Activated CD4-positive, alpha-beta T cell treated with anti-CD3 and anti-CD28 coated beads, Interleukin-2, amount 50 U/mL, for 24 hours (primary cell): ENCODE measurements around the gene A4GALT.

Source experiments
- DNase-seq, 2 donors: peaks; one replicate each; pipeline ENCODE4 v3.0.0-alpha.2; 2020; ENCODE audit warnings: low read depth in 1 of 2, low spot score in 1 of 2

The A4GALT gene

DNA sequence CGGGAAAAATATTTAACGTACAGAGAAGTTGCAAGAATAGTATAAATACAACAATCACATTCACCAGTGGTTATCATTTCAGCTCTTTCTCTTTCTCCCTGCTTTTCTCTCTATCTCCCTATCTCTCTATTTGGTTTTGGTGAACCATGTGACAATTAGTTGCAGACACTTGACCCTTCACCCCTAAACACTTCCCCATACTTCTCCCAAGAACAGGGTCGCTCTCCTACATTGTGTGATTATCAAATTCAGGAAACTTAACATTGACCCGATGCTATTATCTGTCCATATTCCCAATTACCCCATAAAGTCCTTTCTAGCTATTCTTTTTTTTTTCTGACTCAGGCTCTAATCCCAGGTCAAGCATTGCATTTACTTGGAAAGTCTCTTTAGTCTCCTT is 66.7 kb downstream of the A4GALT start:
- no peak for DNase-seq

DNA sequence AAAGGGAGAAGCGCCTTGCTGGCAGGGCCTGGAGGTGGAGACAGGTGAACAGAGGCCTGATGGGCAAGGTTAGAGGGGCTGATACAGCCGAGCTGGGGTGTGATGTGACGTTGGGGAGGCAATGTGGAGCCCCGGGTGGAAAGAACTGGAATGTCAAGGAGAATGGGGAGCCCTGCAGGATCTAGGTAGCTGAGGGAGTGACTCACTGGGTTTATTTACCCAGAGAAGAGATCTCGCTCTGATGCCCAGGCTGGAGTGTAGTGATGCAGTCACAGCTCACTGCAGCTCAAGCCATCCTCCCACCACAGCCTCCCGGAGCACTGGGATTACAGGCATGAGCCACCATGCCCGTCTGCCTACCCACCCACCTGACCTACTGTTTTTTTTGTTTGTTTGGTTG is 69.5 kb downstream of the A4GALT start:
- no peak for DNase-seq

DNA sequence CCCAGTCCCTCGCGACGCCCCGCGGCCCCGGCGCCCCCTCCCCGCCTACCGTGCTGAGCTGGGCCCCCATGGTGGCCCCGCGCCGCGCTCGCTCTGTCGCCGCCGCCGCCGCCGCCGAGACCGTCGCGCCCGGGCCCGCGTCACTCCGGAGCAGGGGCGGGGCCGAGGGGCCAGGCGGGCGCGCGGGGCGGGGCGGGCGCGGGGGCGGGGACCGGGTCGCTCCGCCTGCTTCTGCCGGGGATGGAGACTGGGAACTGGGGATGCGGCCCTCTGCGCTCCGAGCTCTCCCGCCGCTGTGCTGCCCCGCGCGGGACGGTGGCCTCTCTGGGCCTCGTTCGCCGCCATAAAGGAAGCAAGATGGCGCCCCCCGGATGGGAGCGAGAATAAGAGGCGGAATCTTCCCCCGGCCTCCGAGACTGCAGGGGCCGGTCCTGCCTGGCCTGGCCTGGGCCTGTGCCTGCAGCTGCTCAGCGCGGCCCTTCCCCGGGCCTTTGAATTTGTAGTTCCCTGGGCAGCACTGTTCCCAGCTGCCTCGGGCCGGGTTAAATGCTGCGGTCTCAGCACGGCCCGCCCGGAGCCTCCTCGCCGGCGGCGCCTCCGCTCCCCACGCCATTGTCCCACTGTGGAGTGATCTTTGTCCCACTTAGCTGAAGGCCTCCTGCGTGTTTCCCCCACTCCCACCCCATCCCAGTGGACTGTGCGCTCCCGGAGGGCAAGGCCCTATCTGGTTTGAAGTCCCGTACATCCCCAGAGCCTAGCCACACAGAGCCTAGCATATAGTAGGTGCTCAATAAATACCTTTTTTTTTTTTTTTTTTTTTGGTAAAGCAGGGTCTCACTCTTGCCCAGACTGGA is 71.2 kb downstream of the A4GALT start, which contains the start of gene CYB5R3:
TSS of gene CYB5R3 (minus strand) at position 147 of the 854 bp plus-strand sequence. CDS start at position 70, 77 bp downstream.
- DNase-seq = peak; percentile 64

DNA sequence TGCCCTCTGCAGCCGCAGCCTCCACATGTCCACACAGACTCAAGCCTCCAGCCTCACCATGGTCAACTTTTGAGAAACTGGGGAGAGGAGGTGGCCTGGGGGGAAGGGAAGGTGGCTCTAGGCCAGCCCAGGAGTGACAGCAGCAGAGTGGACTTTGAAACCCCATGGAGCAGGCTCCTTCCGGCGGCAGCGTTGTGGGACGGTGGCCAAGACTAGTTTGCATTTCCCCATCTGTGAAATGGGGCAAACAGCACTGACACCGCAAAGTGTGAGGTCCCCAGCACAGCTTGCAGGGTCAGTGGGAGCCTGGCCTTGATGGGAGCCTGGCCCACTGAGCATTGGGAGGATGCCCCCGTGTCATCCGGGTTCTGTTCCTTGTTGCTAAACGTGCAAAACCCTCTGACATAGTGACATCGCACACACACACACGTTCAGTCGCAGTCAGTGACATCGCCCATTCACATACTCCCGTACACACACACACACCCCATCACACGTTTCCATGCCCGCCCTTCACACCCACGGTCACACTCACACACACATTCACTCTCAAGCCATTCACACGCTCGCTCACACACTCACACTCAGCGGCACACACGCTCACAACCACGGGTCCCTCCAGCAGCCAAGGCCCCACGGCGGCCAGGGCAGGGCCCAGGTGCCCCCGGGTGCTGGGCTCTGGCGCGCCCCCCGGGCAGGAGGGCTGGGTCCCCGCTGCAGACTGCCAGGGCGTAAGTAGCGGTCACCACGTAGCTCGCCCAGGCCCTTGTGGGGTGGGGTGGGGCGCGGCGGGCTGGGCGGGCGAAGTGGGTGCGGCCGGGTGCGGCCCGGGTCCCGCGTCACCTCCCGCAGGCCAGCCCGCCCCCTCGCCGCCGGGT is 72.1 kb downstream of the A4GALT start:
- DNase-seq = peak; percentile 20 to 22

DNA sequence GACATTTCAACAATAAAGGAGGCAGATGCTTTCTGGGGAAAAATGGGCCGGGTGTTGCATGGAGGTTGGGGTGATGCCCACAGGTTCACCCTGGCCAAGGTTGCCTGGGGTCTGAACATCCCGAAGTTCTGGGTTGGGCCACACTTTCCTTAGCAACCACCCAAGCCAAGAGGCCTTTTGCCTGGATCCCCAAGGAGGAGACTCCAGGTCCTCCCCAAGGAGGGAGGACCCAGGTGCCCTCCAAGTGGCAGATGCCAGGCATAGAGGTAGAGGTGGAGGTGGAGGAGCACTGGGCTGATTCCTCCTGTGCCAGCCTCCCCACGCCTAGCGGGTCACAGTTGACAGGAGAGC is 72.7 kb downstream of the A4GALT start:
- DNase-seq = no peak

DNA sequence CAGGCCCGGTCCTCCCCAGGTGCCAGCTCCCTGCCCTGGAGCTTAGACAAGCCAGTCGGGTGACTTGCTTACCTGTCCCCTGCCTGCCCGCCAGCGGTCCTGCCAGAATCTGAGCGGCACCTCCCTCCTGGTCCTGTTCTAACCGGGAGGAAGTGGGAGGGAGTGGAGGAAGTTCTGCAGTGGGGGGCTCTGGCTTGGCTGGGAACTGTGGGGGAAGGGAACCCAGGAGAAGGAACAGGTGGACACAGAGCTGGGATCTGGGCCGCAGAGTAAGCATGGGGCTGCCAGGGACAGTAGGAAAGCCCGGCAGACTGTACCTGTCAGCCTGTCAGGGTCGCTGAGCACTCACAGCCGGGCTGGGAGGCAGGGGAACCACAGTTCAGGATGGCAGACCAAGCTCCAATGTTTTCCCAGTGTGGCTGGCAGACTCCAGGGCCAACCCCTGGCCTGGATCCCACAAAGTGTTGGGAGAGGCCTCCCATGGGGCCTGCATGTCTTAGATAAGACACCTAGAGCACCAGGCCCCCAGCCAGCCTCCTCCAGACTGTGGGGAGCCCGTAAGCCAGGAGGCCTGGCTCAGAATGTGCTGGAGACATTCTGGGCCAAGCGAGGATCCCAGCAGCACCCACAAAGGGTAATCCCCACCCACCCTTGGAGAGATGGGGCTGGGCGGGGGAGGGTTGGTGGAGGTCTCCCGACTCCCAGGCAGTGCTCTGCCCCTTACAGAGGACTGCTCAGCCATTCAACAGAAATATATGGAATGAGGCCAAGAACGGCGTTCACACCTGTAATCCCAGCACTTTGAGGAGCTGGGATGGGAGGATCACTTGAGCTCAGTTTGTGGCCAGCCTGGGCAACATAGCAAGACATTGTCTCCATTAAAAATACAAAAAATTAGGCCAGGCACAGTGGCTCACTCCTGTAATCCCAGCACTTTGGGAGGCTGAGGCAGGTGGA is 73.8 kb downstream of the A4GALT start:
- DNase-seq = no peak

DNA sequence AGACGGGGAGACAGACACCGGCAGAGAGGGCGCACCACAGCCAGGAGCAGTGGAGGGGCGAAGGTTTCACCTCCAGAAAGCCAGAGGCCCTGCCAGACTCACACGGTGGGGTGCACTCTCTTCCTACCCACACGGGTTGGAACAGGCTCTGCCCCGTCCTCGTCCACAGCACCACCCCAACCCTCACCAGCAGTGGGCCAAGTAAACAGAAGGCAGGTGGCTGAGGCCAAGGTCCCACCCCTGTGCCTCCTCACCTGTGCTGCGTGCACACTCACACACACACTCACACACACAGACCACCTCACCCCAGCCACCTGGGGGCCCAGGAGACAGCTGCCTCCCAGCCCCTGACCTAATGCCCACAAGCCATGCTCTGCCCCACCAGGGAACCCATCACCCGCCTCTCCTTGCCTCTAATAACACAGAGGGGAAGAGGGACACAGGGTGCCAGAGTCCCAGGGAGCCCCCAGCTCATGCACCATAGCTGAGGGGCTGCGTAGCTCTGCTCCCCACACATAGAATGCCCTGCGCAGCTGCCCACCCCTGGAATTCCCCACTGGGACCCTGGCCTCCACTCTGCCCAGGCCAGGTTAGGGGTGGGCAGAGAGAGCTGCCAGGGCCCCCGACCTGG is 74.6 kb downstream of the A4GALT start:
- no peak for DNase-seq

DNA sequence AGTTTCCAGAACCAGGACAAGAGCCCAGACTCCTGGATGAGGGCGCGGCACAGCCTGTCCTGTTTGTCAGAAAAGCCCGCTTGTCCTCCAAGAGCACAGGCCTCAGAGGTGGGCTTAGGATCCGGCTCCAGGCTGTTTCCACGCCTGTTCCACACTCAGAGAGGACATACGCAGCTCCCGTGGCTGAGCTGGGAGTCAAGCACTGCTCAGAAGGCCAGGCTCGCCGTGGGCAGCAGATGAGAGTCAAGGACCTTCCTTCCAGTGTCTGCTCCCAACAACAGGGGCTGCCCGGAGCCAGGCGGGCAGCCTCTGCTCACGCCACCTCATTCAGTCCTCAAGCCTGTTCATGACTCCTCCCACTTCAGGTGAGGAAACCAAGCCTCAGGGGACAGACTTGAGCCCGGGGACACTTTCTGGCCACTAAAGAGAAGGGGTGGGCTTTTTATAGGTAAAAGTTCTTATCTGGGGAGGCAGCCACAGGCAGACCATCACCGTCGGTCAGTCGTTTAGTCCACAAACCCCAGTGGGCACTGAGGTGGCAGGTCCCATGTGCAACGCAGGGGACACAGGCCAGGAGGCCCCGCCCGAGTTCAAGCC is 75.2 kb downstream of the A4GALT start:
- DNase-seq = no peak

DNA sequence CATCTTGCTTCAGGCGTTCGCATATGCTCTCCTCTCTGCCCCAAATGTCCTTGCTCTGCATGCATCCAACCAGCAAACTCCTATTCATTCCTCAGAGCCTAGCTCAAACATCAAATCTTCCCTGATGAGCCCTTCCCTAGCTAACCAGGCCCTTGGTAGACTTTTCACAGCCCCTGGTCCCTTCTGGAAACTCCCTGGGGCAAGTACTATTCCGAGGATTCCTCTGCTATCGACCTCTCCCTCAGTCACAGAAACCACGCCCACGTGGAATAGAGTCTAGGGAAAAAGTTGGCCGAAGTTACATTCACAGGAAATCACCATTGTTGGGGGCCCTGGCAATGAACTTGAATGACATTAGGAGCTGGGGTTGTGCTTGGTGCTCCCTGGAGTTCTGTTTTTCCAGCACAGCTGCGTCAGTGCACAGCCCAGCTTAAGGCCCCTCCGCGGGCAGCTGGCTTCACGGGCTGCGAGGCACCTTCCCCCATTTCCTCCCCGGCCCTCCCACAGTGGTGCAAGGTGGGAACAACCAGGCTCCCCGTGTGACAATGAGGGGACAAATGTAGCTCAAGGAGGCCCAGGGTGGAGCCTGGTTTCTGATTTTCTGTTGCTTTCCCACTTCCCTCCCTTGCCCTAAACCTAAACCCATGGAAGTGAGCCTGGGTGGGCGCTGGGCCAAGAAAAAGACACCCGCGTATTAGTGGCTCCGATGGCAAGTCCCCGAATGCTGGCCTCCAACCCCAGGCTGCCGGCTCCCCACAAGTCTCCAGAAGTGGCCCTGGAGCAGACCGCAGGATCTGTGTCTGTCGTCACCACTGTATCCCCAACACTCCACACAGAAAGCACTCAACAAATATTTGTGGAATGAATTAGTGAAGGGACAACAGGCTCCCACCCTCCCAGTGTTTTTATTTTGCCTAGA is 76.0 kb downstream of the A4GALT start:
- DNase-seq = no peak

DNA sequence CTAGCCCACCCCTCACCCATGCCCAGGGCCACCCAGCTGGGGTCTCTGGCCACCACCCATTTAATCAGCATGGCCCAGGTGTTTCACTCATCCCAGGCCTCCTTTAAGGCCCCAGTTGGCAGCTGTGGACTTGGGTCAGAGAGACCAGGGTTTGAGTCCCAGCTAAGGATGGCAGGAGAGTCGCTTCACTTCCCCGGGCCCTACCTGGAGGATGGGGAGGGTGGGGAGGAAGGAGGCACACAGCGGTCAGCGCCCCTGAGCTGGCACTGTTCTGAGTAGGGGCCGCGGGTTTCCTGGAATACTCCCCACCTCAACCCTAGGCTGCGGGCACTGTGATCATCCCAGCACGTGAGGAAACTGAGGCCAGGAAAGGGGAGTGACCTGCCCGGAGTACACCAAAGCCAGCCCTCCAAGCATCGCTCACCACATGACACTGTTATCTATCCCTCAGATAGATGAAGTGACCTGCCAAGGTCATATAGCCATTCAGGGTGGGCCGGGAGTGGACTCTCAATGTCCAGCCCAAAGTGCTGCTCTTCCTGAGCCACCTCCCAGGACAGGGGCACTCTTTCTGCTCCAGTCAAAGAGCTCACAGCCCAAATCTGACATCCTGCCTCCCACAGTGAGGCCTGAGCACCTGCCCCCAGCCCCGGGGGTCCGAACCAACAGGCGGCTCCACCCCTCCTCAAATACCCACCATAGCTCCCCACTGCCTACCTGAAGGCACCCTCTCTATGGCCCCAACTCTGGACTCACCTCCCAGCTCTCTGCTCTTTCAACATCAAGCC is 76.8 kb downstream of the A4GALT start:
- DNase-seq = no peak

DNA sequence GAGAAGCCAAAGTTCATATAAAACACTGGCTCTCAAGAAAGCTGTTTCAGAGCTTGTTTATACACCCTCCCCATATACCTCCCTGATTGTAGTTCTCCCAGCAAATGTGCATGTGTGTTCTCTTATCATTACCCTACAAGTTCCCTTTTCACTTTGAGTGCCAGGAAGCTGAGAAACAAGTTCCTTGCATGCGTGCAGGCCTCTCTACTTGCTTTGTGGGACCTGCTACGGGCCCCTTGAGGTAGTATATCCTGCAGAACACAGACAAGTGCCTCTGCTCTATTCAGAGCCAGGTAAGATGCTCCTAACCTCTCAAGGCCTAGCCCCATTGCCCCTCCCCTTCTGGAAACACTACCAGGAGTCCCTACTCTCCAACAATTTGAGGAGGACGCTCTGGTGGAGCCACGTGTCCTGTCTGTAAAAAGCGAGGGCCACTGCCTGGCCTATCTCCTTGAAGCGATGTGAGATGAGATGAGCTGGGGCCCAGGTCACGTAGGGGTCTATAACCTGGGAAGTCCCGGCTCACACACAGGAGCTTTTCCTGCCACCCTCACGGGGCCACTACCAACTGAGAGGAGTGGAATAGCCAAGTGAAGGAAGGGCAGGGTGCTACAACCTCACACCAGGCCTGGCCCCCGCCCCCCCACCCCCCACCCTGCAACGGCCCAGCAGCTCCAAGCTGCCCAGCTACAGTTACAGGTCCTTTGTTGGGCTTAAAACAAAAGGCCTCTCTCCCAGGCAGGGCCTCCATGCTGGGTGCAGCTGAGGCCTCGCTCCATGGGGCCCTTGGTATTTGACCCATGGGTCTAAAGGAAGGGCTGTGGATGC is 77.7 kb downstream of the A4GALT start:
- DNase-seq = no peak
